Lower lobe of right lung (tissue), 2 donors: ENCODE results near the gene OR4C5. TPM values are rescaled to one million over a fixed set of nuclear protein-coding genes. Genes with fewer than 3 reads are reported as not detected.
"Not testable (repeated sequence)": the region's sequence is repeated elsewhere in the genome, so short reads cannot be mapped to it uniquely, and the experiment has no call there.

Experiments
- ATAC-seq, 2 donors: fragments of 200-7000 bp; cut with Tn5 transposase; one replicate each; pipeline ENCODE4 v1.9.1; 2020 to 2022; ENCODE audit warnings: mild to moderate bottlenecking in 2 of 2, moderate library complexity in 2 of 2
- DNase-seq: peaks from one replicate; pipeline ENCODE4 v3.0.0-alpha.2; 2020
- H3K27ac ChIP-seq: fragments of 200-600 bp; one replicate; pipeline ENCODE4 v1.8.0; 2022
- H3K27me3 ChIP-seq: fragments of 200-600 bp; one replicate; pipeline ENCODE4 v1.8.0; 2022; ENCODE audit warnings: low read depth
- H3K36me3 ChIP-seq: fragments of 200-600 bp; one replicate; pipeline ENCODE4 v1.8.0; 2022; ENCODE audit warnings: mild to moderate bottlenecking
- H3K4me1 ChIP-seq: fragments of 200-600 bp; one replicate; pipeline ENCODE4 v1.8.0; 2022
- H3K4me3 ChIP-seq: fragments of 200-600 bp; one replicate; pipeline ENCODE4 v1.8.0; 2022; ENCODE audit warnings: mild to moderate bottlenecking
- H3K9me3 ChIP-seq: fragments of 200-600 bp; one replicate; pipeline ENCODE4 v1.8.0; 2022
- intact Hi-C: fragments of 100-400 bp; cut with DNase I; formaldehyde crosslinking; loops from one replicate; pipeline ENCODE4 v1.11.0; 2022
- long read RNA-seq: library from polyadenylated mRNA; unstranded; transcript quantifications from one replicate; pipeline ENCODE4 v2.0.0, GENCODE V29; 2021
- total RNA-seq: library from RNA; stranded (reverse); fragmentation: NEBNext Ultra II Directional; extraction: Animal tissue kit (Norgen Biotek cat#: 25700); gene quantifications from one replicate; pipeline ENCODE4 v1.2.1, GENCODE V29; 2021
- TF ChIP-seq, protein P1 (sequence below): fragments of 200-600 bp; IDR thresholded peaks from one replicate; pipeline ENCODE4 v1.8.0; 2022; ENCODE audit warnings: antibody characterized with exemption, mild to moderate bottlenecking
- donor health status: DM: no; HTN: yes; CAD: no; lungs with severe emphysema.

OR4C5 gene
- total RNA-seq, result not detected
- long read RNA-seq, result 0 reads

- Histone ChIP-seq H3K9me3 (no peaks in the 10 kb centered on the region), H3K27me3 (no peaks in the 10 kb centered on the region), H3K27ac (no peak within 1 kb of the TSS), H3K4me3 (no peak within 1 kb of the TSS), H3K36me3 (no peaks in the 10 kb centered on the region), H3K4me1 (no peaks in the 10 kb centered on the region)
- TF ChIP-seq, protein P1, sequence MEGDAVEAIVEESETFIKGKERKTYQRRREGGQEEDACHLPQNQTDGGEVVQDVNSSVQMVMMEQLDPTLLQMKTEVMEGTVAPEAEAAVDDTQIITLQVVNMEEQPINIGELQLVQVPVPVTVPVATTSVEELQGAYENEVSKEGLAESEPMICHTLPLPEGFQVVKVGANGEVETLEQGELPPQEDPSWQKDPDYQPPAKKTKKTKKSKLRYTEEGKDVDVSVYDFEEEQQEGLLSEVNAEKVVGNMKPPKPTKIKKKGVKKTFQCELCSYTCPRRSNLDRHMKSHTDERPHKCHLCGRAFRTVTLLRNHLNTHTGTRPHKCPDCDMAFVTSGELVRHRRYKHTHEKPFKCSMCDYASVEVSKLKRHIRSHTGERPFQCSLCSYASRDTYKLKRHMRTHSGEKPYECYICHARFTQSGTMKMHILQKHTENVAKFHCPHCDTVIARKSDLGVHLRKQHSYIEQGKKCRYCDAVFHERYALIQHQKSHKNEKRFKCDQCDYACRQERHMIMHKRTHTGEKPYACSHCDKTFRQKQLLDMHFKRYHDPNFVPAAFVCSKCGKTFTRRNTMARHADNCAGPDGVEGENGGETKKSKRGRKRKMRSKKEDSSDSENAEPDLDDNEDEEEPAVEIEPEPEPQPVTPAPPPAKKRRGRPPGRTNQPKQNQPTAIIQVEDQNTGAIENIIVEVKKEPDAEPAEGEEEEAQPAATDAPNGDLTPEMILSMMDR, result no peak
- ATAC-seq (no peak), DNase-seq (no peak)
- intact Hi-C loops, result no loop called here
Measured at GRCh38 chr11:48366365-48366764, at the start of gene OR4C5. Gene OR4C5, minus strand, starts transcription at chr11:48366465. Its CDS starts 0 bp downstream, at chr11:48366465.

GRCh38 chr11:48384670-48385069 lies 18.4 kb upstream of the OR4C5 start:
- no peaks in the 10 kb centered on the region for H3K4me1 ChIP-seq
- H3K4me3 ChIP-seq, result no peak overlapping the region
- no peaks in the 10 kb centered on the region for H3K27me3 ChIP-seq
- TF ChIP-seq, protein P1, result no peak
- H3K36me3 ChIP-seq, result no peaks in the 10 kb centered on the region
- no peak for ATAC-seq
- H3K9me3 ChIP-seq, result peaks cover 32% of the 10 kb centered on the region
- intact Hi-C loops, result no loop called here
- DNase-seq, result no peak
- H3K27ac ChIP-seq, result no peak overlapping the region

- H3K4me1 ChIP-seq, ATAC-seq, intact Hi-C loops, H3K36me3 ChIP-seq, H3K27ac ChIP-seq, H3K27me3 ChIP-seq, H3K4me3 ChIP-seq, DNase-seq: not testable (repeated sequence)
- peaks cover 37% of the 10 kb centered on the region for H3K9me3 ChIP-seq
Measured at GRCh38 chr11:48384151-48384550, 17.9 kb upstream of the OR4C5 start.

DNA sequence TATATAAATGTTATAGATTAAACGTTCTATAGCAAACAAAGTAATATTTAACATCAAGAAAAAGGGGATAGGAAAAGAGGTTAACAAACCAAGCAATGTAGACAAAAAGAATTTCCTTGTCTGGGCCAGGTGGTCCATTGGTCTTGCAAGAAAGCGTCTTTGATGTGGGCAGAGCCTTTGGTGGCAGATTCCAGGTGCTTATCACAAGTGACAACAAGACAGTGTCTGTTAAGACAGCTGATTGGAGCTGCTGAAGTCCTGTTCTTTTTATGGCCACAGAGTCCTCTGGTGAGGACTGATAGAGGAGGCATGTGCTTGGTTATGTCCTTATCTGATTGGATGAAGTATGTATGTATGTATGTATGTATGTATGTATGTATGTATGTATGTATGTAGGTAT lies 5.0 kb downstream of the OR4C5 start:
- H3K27me3 ChIP-seq, H3K27ac ChIP-seq, H3K4me3 ChIP-seq, H3K36me3 ChIP-seq, DNase-seq, H3K4me1 ChIP-seq, H3K9me3 ChIP-seq, intact Hi-C loops, ATAC-seq: not testable (repeated sequence)

GRCh38 chr11:48354677-48355076 lies 11.6 kb downstream of the OR4C5 start:
- no peak overlapping the region for H3K27ac ChIP-seq
- H3K4me3 ChIP-seq, result no peak overlapping the region
- intact Hi-C loops, result no loop called here
- H3K9me3 ChIP-seq, result no peaks in the 10 kb centered on the region
- no peaks in the 10 kb centered on the region for H3K4me1 ChIP-seq
- H3K27me3 ChIP-seq, result no peaks in the 10 kb centered on the region
- TF ChIP-seq, protein P1, result no peak
- ATAC-seq, result no peak
- DNase-seq, result no peak
- H3K36me3 ChIP-seq, result no peaks in the 10 kb centered on the region

GRCh38 chr11:48354013-48354412 lies 12.3 kb downstream of the OR4C5 start:
- intact Hi-C loops, result no loop called here
- Histone ChIP-seq H3K27ac (no peak overlapping the region), H3K36me3 (no peaks in the 10 kb centered on the region), H3K4me3 (no peak overlapping the region), H3K9me3 (no peaks in the 10 kb centered on the region), H3K27me3 (no peaks in the 10 kb centered on the region), H3K4me1 (no peaks in the 10 kb centered on the region)
- TF ChIP-seq, protein P1, result no peak
- DNase-seq, result no peak
- no peak for ATAC-seq

GRCh38 chr11:48346286-48346685 lies 20.0 kb downstream of the OR4C5 start:
- H3K36me3 ChIP-seq, H3K27ac ChIP-seq, intact Hi-C loops, H3K27me3 ChIP-seq, ATAC-seq, H3K4me1 ChIP-seq, DNase-seq, H3K4me3 ChIP-seq, H3K9me3 ChIP-seq: not testable (repeated sequence)

GRCh38 chr11:48342505-48342904 lies 23.8 kb downstream of the OR4C5 start:
- intact Hi-C loops, ATAC-seq, DNase-seq, H3K4me1 ChIP-seq, H3K36me3 ChIP-seq, H3K4me3 ChIP-seq, H3K9me3 ChIP-seq, H3K27ac ChIP-seq, H3K27me3 ChIP-seq: not testable (repeated sequence)
